ENCODE measurements around the gene RAB4B.

DNA sequence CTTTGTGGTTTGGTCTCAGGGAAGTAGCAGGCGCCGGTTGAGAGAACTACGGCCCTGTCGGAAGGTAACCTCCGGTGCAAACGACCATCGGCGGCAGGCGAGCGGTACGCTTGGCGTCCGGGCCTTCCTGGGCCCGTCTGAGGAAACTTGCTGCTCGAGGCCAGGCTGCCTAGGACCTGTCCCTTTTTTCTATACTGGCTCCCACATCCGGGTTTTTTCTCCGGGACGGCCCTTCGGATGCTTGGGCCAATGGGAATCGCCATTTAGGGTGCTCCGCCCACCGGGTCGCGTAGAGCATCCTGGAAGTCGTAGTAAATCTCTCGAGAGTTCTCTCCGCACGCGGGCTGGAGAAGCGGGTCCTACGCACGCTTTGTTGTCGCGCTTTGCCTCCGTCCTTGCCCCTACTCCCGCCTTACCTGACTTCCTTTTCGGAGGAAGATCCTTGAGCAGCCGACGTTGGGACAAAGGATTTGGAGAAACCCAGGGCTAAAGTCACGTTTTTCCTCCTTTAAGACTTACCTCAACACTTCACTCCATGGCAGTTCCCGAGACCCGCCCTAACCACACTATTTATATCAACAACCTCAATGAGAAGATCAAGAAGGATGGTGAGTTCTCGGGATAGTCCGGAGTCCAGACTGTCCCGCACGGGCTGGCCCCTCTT, 27.0 kb upstream of the RAB4B start, which contains the start of gene SNRPA:
- TF ChIP-seq, protein P1, sequence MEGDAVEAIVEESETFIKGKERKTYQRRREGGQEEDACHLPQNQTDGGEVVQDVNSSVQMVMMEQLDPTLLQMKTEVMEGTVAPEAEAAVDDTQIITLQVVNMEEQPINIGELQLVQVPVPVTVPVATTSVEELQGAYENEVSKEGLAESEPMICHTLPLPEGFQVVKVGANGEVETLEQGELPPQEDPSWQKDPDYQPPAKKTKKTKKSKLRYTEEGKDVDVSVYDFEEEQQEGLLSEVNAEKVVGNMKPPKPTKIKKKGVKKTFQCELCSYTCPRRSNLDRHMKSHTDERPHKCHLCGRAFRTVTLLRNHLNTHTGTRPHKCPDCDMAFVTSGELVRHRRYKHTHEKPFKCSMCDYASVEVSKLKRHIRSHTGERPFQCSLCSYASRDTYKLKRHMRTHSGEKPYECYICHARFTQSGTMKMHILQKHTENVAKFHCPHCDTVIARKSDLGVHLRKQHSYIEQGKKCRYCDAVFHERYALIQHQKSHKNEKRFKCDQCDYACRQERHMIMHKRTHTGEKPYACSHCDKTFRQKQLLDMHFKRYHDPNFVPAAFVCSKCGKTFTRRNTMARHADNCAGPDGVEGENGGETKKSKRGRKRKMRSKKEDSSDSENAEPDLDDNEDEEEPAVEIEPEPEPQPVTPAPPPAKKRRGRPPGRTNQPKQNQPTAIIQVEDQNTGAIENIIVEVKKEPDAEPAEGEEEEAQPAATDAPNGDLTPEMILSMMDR (conservative IDR thresholded peaks at IDR 0.05; ENCODE audit: low read depth, low read length), result no peak
- TF ChIP-seq EZH2 (IDR thresholded peaks at IDR 0.05; ENCODE audit: borderline replicate concordance, low read depth, low read length, poor library complexity, severe bottlenecking), result no peak
